Activated CD4-positive, alpha-beta T cell treated with anti-CD3 and anti-CD28 coated beads, Interleukin-2, amount 50 U/mL, for 48 hours (primary cell): ENCODE measurements around the gene OSMR.

Source experiments
- DNase-seq, 2 experiments: peaks; one replicate each; pipeline ENCODE4 v3.0.0-alpha.2; 2020

Gene OSMR

DNA sequence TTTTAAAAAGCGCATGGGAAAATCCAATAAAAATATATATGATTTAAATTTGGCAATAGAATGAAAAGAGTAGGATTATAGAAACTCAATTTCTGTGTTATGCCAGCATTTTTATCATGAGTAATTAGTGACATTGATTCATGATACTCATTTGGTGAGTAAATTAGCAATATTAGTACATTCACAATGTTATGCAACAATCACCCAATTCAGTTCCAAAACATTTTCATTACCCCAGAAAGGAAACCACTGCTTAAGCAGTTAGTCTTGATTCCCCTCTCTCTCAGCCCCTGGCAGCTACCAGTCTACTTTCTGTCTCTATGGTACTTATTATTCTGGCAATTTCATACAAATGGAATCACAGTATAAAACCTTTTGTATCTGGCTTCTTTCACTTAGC is 27.0 kb downstream of the OSMR start:
- DNase-seq, result no peak

DNA sequence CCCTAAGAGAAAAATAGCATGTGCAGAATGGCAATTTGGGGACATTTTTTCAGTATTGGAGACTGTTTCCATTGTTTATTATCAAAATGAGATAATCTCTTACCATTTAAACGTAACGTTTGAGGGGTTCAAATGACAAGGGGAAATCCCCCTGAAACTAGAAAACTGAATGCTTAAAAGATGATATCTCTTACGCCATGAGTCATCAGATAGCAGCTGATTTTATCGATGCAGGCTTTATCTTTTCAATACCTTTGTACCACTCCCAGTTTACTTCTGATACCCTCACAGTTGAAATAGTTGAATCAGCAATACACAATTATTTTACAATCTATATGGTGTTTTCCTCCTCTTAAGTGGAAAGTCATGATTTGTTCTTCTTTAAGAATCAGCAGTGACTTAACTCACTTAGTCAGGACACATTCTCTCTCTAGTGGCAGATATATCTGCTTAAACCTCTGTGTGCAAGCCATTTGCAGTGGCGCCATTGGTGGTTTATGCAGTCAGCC is 29.2 kb downstream of the OSMR start:
- DNase-seq, result no peak

DNA sequence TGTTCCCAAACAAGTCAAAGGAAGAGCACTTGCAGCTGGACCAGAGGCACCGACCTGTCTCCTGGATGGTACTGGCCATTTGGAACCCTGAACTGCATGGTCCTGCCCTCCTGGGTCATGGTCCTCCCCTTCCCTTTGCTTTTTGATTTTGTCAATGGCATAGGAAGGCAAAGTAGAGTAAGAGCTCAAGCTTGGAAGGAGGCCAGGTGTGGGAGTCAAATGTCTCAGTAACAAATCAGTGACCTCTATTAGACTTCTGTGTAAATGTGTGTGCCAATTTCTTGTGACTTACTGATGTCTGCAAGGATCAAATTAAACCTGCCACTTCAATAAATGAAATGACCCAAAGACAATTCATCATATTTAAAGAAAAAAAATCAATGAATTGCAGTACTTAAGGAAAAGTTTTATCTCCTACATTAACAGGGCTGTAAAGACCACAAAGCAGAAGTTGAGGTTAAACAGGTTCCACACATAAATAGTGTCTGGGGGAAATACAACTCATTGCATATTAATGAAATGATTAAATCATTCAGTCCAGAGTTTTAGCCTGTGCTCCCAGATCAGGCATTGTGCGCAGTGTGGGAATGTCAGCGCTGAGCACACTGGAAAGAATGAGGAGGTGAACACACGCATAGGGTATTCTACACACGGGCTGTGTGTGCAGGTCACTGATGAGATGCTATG is 32.7 kb downstream of the OSMR start:
- no peak for DNase-seq

DNA sequence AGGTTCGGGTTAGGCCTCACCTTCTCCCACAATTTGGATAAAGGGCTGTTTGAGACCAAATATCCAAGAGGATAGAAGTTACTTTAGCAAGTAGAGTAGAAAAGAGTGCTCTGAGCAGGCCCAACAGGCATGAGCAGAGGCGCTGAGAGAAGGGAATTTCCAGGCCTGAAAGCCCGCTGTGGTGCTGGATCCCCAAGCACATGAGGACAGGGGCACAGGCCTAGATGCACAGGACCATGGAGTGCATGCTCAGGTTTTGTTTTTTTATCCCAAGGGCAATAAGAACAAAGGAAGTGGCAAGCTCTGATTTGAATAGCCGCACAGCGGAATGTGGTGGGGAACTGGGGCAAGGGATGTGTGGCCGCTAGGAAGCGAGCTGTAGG is 33.3 kb downstream of the OSMR start:
- DNase-seq, result no peak

DNA sequence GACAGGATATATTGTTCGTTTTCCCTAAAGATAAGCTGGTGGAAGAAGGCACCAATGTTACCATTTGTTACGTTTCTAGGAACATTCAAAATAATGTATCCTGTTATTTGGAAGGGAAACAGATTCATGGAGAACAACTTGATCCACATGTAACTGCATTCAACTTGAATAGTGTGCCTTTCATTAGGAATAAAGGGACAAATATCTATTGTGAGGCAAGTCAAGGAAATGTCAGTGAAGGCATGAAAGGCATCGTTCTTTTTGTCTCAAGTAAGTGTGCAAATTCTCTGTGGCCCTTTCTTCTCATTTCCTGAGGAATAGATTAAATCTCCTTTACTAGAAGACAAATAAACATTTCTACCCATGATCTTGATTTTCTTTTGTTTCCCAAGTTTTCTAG is 38.0 kb downstream of the OSMR start:
- no peak for DNase-seq

DNA sequence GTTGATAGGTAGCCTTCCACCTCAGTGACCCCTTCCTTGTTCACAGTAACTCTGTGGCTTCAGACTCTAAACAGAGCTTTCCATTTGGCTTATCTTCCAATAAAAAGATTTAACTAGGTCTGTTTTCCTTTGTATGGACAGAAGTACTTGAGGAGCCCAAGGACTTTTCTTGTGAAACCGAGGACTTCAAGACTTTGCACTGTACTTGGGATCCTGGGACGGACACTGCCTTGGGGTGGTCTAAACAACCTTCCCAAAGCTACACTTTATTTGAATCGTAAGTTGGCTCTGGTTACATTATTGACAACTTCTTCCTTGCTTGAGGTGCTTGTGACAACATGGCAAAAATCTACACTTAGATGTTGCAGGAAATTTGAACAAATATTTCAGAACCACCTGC is 39.4 kb downstream of the OSMR start:
- no peak for DNase-seq

DNA sequence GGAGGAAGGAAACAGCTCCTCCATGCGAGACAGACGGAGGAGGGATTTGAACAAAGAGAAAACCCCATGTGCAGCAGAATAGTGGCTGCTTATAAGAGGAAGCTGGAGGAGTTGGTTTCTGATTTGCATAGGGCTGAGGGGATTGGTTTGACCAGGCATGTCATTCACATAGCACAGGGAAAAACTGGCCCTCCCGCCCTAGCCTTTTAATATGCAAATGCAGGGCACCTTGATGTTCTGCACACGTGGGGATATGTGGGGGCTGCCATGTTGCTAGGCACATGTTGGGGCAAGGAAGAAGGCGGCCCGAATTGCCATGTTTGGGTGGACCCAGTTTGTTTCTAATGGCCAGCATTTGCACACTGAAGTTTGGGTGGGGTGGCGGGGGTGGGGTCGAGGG is 42.2 kb downstream of the OSMR start:
- DNase-seq, result no peak

DNA sequence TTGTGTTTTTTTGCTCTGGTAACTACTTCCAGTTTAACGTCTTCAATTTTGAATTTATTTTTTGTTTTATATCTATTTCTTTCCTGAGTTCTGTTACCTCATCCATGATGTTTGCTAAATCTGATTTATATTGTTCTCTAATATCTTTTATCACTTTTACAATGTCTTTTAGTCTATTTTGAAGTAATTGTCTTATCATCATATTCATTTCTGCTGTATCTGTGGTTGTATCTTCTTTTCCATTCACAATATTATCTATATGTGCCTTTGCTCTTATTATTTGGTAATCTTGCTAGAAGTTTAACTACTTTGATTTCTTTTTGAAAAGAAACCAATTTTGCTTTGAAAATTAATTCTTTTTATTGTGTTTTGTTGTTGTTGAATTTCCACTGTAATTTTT is 43.6 kb downstream of the OSMR start:
- no peak for DNase-seq

DNA sequence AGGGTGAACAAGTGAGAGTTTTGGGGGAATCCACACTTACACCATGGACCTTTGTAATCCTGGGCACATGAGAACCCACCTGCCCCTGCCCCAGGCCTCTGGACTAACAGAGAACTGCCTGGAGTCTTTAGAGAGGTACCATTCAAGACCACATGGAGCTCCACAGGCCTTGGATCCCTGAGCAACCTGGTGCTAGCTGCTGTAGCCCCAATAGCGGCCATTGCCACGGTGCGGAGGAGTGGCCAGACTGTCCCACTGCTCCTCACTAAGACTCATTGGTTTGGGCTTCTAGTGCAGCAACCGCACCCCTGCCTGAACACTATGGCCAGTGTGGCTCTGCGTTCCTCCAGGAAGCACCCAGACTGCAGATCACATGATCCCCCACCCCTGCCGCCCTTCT is 45.8 kb downstream of the OSMR start:
- no peak for DNase-seq

DNA sequence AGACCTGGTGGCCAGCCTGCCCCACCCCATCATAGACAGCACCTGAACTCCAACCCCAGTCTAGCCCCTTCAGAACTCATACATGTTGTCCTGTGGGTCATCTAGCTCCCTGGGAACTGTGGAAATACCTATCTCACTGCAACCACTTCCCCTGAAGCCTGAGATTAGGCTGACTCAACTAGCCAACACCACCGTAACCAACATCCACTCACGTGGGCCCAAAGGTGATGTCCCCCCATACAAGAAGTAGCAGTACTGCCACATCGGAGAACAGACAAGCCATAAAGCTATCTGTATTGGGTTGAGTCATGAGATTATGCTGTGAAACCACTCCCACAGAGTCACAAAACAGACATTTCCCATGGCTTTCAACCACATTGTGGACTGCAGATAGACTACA is 46.6 kb downstream of the OSMR start:
- no peak for DNase-seq

DNA sequence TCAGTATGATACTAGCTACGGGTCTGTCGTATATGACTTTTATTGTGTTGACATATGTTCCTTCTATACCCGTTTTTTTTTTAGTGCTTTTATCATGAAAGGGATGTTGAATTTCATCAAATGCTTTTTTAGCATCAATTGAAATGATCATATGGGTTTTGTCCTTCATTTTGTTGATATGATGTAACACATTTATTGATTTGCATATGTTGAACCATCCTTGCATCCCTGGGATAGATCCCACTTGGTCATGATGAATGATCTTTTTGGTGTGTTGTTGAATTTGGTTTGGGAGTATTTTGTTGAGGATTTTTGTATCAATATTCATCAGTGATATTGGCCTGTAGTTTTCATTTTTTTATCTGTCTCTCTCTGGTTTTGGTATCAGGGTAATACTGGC is 50.9 kb downstream of the OSMR start:
- DNase-seq, result no peak

DNA sequence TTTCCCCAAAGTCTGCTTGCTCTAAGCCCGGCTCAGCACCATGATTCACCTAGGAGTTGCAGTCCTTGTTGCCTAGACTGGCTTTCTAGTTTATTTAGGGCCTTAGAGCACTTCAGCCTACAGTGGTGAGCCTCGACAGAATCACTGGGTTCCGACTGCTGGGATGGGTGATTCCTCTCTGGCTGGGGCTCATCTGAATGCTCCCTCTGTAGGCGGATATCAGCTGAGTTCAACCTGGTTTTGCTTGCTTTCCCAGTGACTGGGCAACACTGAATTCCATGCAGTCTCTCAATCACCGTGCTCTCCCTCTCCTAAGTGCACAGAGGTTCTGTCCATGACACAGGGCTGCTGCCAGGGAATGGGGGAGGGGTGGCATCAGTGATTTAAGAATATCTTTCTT is 54.1 kb downstream of the OSMR start:
- no peak for DNase-seq

DNA sequence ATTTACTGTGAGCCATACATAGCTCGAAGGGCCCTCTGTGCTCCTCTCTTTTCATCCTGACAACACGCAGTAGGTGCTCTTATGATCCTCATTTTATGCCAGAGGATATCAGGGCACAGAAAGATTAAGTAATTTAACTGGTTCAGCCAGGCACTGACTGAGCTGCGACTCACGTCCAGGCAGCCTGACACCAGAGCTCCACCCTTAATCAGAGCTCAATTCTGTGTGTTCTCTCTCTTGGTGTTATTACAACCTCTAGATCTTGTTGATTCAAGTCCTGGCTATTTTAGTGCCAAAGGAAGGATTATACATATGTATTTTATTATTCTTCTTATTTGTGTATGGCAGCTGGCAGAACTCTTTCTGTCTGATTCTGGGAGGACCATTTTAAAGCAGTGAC is 59.7 kb downstream of the OSMR start:
- DNase-seq, result no peak

DNA sequence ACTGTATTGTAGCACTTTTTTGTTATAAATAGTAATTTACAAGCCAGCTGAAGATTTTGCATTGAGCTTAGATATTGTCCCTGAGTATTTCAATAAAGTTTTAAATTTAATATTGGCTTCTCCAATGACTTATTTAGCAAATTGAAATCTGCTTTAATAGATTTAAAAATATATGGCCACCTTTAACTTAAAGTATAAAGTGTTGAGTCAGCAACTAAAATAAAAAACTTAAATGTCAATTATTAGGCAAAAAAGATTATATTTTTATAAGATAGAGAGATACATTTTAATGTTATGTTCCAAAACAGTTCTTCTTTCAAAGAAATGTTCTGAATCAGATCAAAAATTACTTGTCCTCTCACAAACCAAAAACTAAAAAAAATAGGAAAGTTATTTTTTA is 60.7 kb downstream of the OSMR start:
- no peak for DNase-seq

DNA sequence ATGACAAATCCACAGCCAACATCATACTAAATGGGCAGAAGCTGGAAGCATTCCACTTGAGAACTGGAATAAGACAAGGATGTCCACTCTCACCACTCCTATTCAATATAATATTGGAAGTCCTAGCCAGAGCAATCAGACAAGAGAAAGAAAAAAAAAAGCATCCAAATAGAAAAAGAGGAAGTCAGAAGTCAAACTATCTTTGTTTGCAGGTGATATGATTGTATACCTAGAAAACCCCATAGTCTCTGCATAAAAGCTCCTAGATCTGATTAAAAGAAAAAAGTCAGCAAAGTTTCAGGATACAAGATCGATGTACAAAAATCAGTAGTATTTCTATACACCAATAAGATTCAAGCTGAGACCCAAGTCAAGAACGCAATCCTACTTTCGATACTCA is 66.1 kb downstream of the OSMR start:
- DNase-seq, result no peak

DNA sequence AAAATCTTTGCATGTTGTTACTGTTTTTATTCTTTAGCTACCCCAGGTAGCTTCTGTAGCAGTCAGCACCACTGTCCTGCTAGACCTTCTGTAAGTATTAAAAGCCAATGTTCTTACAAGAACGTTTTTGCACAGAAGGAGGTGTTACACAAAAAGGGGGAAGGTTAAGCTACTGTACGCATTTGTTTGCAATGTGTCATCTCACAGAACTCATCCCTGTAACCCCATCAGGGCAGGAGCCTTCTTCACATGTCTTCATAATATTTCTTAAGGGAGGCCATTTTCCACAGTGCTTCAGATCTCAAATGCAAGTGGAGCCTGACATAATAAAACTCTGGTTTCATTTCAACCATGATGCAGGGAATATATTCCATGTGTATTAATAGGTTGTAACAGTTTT is 67.9 kb downstream of the OSMR start:
- DNase-seq, result no peak

DNA sequence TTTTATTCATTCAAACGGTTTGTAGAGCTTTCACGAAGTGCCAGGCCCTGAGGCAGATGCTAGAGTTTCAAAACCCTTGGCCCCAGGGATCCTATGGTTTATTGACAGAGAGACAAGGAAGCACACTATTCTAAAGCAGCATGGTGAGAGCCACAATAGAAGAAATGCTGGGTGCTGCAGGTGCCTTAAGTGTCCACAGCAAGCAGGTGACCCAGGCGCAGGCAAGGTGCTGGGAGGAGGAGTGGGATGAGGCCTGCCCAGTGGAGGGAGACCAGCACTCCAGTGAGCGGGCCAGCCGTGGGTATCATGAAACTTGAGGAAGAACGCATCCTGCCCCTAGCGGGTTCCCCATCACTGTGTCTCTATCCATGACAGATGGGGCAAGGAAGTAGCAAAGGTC is 71.0 kb downstream of the OSMR start:
- no peak for DNase-seq

DNA sequence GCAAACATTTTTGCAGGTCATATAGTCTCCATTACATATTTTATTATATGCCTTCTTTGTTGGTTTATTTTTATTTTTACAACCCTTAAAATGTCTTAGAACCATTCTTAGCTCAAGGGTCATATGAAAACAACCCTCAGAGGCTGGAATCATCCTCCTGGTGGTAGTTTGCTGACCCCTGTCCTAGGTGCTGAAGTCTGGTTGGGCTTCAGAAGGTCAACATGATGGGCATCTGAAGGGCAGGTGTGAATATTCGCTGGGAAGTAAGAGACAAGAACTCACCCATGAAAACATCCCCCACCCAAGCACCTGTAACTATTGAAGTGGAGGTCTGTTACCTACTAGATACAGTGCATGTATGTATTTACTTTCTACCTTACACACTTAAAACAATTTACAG is 75.4 kb downstream of the OSMR start:
- DNase-seq, result no peak

DNA sequence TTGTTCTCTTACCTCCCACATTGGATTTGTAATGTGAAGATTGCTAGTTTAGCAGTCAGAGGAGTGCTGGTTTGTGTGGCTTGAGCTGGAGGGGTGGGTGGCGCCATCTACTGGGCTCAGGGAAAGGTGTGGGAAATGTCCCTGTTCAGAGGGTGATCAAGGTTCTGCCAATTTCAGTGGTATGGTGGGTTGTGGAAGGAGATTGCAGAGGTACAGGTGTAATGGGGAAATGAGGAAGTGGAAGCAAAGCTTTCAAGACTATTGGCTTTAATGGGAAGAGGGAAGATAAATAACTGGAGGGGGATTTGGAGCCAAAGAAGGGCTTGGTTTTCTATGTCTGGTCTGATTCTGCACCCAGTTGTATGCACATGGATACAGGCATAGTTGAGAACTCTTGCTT is 76.4 kb downstream of the OSMR start:
- peak; percentile 55 to 64 for DNase-seq

DNA sequence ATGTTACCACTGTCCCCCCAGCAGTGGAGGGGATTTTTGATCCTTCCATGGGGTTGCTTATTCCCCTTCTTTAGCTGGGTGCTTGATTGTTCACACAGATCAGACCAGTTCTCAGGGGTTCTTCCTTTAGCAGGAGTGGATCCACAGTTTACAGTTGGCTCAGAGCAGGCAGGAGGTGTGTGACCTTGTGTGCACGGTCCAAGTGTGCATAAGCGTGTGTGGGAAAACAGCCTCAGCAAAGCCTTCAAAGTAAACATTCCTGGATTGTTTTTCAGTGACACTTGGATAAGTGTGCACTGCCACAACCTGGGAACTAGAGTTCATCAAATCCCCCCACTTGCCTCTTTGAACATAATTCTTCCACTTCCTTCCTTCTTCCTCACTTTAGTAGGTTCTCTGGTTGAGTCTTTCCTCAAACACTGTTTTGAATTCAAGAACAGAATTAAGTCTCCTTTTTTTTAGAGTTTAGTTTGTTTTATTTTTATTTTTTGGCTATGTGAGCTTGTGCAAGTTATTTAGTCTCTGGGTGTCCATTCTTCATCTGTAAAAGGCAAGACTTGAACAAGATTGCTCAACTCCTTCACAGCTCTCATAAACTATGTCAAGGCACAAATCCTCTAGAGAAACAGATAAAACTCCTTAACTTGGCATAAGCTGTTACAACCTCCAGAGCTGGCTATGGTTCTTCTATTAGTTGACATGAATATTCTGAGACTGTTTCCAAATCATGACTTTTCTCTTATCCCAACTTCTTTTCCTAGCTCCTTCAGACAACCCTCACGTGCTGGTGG is 78.0 kb downstream of the OSMR start:
- DNase-seq, result no peak

DNA sequence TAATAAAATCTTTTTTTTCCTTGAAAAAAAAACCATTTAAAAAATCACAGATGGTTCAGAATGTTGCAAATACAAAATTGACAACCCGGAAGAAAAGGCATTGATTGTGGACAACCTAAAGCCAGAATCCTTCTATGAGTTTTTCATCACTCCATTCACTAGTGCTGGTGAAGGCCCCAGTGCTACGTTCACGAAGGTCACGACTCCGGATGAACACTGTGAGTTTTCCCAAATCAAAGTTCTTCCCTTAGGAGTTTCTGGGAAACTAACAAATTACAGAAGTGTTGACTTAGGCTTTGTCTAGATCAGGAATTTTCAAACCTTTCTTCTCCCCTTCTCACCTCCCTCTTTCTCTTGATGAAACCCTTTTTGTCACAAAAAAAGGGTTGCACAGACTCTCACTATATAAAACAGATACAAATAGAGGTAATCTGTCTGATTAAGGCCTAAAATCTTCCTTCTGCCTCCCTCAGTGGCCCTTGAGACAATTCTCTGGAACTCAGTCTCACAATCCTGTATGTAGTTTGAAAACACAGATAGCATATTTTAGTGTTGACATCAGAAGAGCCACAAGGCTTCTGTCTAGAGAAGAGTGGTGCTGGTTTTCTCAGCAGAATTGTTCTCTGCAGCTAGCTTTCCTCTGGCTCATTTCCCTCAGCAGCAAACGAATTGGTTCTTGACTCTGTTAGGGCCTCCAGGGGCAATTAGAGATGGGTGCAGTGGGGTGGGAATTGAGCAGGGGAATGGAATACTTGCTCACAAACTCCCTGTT is 79.5 kb downstream of the OSMR start:
- DNase-seq, result no peak

DNA sequence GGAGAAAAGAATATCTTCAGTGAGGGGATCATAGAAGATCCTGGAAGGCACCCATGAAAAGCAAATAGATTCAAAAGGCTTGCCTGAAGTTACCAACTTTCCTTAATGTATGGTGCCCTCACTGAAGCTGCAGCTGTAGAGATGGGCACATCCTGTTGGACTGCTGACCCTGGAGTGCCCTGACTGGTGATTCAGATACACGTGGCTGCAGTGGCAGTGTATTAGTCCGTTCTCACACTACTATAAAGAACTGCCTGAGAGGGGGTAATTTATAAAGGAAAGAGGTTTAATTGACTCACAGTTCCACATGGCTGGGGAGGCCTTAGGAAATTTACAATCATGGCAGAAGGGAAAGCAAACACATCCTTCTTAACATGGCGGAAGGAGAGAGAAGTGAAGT is 80.3 kb downstream of the OSMR start:
- DNase-seq, result no peak

DNA sequence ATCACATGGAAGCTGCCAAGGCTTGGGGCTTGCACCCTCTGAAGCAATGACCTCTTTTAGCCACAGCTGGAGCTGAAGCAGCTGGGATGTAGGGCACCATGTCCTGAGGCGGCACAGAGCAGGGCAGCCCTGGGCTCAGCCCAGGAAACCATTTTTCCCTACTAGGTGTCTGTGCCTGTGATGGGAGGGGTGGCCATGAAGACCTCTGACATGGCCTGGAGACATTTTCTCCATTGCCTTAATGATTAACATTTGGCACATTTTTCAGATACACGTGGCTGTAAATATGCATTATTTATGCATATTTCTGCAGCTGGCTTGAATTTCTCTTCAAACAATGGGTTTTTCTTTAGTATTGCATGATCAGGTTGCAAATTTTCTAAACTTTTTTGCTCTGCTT is 81.7 kb downstream of the OSMR start:
- DNase-seq, result no peak

DNA sequence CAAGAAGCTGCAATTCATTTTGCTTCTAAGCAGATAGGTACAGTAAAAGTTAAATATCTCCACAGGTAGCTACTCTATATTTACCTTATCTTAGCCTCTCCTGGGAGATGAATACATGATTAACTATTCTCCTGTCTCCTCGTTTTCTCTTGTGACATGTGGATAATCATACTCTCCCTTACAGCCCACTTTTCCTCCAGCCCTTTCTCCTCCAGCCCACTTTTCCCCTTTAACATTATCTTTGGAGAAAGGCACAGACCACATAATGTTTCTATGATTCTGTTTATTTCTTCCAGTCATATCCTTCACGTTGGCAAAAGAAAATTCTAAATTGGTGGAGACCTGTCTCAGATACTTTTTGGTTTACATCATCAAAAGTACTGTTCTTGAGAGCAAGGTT is 84.0 kb downstream of the OSMR start:
- no peak for DNase-seq
